ENCODE results near the gene ZNF385B.
A peak's percentile ranks its signal among the peaks of the same experiment; 100 is the strongest.

ZNF385B gene

GRCh38 chr2:179429597-179429996, 431.8 kb downstream of the ZNF385B start:
- no peak for DNase-seq

- no peak for DNase-seq
Measured at GRCh38 chr2:179429060-179429471, 432.3 kb downstream of the ZNF385B start.

GRCh38 chr2:179428649-179429048, 432.8 kb downstream of the ZNF385B start:
- no peak for DNase-seq

GRCh38 chr2:179427065-179427464, 434.3 kb downstream of the ZNF385B start:
- DNase-seq = no peak

- no peak for DNase-seq
Measured at GRCh38 chr2:179424571-179424970, 436.8 kb downstream of the ZNF385B start.

GRCh38 chr2:179422037-179422643, 439.3 kb downstream of the ZNF385B start:
- DNase-seq = peak; percentile 9 to 31

GRCh38 chr2:179417436-179417949, 443.9 kb downstream of the ZNF385B start:
- DNase-seq = no peak

GRCh38 chr2:179412112-179412511, 449.3 kb downstream of the ZNF385B start:
- DNase-seq = no peak

- peak; percentile 6 to 23 for DNase-seq
Measured at GRCh38 chr2:179410552-179411356, 450.7 kb downstream of the ZNF385B start.

GRCh38 chr2:179403624-179404023, 457.8 kb downstream of the ZNF385B start:
- DNase-seq = no peak

GRCh38 chr2:179393481-179393880, 467.9 kb downstream of the ZNF385B start:
- no peak for DNase-seq

Measured in NCI-H1930 (cell line).